ENCODE data around the gene STON1.

Gene STON1

GRCh38 chr2:48496849-48497248, 33.1 kb upstream of the STON1 start:
- H3K27ac ChIP-seq: no peak overlapping the region
- TF ChIP-seq CTCF (conservative IDR thresholded peaks at IDR 0.05) (no peak), ZFX (IDR thresholded peaks at IDR 0.05) (no peak)

DNA sequence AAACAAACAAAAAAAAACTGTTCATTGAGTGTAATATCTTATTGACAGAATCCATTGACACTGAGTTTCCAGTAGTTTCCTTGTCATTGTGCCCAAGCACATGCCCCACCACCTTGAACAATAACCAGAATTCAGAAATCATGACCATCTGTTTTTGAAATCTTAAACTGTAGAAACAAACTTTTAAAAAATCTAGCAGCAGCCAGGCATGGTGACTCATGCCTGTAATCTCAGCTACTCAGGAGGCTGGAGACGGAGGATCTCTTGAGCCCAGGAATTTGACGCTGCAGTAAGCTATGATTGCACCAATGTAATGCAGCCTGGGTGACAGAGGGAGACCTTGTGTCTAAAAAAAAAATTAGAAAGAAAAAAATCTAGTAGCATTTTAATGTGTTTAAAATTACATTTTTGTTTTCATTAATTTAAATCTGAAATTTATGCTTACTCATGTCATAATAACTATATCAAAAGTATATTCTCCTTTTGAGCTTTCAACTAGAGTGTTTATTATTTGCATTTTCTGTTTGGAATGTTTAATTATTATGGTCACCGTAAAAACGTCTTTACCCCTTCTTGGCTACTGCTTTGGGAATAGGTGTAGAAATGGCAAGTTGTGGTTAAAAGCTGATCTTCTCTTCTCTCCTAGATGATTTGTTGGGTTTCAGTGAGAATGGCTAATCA, 25.2 kb upstream of the STON1 start:
- no peak overlapping the region for H3K27ac ChIP-seq
- no peak for TF ChIP-seq ZFX (IDR thresholded peaks at IDR 0.05)
- TF ChIP-seq CTCF (conservative IDR thresholded peaks at IDR 0.05): no peak

- no peak for TF ChIP-seq ZFX (IDR thresholded peaks at IDR 0.05)
- TF ChIP-seq CTCF (conservative IDR thresholded peaks at IDR 0.05): no peak
- H3K27ac ChIP-seq: no peak overlapping the region
These were observed 22.8 kb upstream of the STON1 start for GRCh38 chr2:48507111-48507510.

DNA sequence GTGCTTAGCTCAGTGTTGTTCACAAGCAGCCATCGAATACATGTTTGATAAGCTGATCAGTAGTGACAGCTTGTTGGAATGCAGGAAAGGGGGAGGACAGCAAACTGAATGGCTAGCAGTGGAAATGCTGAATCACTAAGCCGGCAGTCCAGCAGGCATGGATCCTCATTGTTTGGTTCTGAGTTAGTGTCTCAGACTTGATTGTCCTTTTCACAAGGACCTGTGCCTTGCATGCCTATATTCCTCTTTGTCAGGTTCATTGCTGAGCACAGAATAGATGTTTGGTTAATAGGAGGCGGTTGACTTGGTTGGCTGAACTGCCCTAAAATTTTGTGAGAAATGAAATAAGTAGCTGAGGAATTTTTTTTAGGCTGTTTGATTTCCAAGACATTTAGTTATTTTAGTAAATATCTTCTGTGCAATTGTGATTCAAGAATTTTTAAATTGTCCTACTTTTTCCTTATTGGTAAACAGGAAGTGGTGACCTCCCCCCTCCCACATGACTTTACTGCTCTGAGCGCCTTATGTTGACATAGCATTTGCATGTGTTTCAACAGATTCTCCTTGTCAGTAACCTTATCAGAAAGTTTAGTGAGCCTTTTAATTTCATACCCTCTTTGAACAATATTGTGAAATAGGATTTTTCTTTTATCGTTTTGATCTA, 21.4 kb upstream of the STON1 start:
- H3K27ac ChIP-seq: no peak overlapping the region
- TF ChIP-seq CTCF (conservative IDR thresholded peaks at IDR 0.05) (no peak), ZFX (IDR thresholded peaks at IDR 0.05) (no peak)

GRCh38 chr2:48510329-48510728, 19.6 kb upstream of the STON1 start:
- no peak for TF ChIP-seq ZFX (IDR thresholded peaks at IDR 0.05)
- no peak for TF ChIP-seq CTCF (conservative IDR thresholded peaks at IDR 0.05)

GRCh38 chr2:48511849-48512470, 18.0 kb upstream of the STON1 start:
- TF ChIP-seq ZFX (IDR thresholded peaks at IDR 0.05) (no peak), CTCF (conservative IDR thresholded peaks at IDR 0.05) (no peak)
- no peak overlapping the region for H3K27ac ChIP-seq

More at GRCh38 chr2:48510329-48510728, 19.6 kb upstream of the STON1 start:
- H3K27ac ChIP-seq: no peak overlapping the region

DNA sequence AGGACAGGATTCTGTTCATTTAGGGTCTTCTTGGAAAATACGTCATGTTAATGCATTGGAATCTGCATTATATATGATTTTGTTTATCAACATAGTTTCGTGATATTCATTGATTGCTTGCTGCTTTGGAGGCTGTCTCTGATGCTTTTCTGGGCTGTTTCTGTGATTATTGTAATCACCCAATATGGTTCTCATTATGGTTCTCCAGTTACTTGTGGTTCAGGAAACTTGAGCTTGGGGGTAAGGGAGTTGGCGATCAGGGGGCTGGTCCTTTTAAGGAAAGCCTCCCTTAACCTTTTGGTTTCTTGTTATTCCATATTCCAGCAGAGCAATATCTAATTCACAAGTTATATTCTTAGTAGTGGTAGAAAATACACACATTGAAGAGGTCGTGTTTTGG, 17.4 kb upstream of the STON1 start:
- TF ChIP-seq ZFX (IDR thresholded peaks at IDR 0.05) (no peak), CTCF (conservative IDR thresholded peaks at IDR 0.05) (no peak)
- H3K27ac ChIP-seq: no peak overlapping the region
